OCI-LY7 (cell line): ENCODE measurements around the gene GRAMD2A.

Experiments used
- EZH2phosphoT487 ChIP-seq: fragments of 200-600 bp; sonication (generic); IDR thresholded peaks from 2 replicates; pipeline ENCODE4 v1.6.1; 2018; ENCODE audit warnings: low read depth, borderline replicate concordance, mild to moderate bottlenecking, mixed run types, antibody characterized with exemption, low read length, moderate library complexity, mixed read lengths
- TF ChIP-seq, protein P1 (sequence below): fragments of 200-600 bp; sonication (generic); conservative IDR thresholded peaks from 2 replicates; pipeline ENCODE4 v1.5.1; 2014; ENCODE audit warnings: mild to moderate bottlenecking, antibody characterized with exemption, low read length, moderate library complexity, mixed read lengths

DNA sequence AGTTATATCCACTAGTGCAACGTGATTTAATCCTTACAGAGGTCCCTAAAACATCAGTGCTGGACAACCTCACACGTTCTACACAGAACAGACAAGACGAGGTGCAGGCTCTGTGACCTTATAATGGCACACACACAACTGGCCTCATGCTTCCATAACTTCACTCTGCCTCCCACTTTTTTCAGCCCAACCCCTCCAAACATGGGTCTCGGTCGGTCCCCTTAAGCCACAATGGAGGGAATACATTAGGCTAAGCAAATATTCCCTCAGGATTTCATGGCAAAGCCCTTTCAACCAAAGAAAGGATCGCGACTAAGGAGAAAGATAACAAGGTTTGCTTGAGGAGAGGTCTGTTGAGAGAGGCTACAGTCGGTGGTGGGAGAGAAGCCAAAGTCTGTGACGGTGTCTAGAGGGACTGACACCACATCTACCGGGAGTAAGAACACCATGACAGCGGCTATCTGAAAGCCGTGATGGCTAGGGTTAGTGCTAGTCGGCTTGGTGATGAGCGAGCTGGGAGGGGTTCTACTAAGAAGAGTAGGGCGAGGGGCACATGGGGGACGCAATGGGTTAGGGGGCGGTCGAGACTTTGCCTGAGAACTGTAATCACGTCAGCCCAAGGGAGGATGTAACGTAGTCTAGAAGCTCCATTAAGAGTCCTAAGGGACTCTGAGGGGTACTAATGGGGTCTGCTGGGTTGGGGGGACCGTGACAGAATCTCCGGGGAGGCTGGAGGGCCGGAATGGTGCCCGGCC, 80.7 kb downstream of the GRAMD2A start:
- TF ChIP-seq, protein P1, sequence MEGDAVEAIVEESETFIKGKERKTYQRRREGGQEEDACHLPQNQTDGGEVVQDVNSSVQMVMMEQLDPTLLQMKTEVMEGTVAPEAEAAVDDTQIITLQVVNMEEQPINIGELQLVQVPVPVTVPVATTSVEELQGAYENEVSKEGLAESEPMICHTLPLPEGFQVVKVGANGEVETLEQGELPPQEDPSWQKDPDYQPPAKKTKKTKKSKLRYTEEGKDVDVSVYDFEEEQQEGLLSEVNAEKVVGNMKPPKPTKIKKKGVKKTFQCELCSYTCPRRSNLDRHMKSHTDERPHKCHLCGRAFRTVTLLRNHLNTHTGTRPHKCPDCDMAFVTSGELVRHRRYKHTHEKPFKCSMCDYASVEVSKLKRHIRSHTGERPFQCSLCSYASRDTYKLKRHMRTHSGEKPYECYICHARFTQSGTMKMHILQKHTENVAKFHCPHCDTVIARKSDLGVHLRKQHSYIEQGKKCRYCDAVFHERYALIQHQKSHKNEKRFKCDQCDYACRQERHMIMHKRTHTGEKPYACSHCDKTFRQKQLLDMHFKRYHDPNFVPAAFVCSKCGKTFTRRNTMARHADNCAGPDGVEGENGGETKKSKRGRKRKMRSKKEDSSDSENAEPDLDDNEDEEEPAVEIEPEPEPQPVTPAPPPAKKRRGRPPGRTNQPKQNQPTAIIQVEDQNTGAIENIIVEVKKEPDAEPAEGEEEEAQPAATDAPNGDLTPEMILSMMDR: no peak
- no peak for TF ChIP-seq EZH2phosphoT487
